ENCODE data around the gene ARHGAP21. TPM values are rescaled to one million over a fixed set of nuclear protein-coding genes. Genes with fewer than 3 reads are reported as not detected.

The ARHGAP21 gene
- total RNA-seq, 4 donors from 2014 or later = 35.1 to 60.5 (median 54.1) TPM

GRCh38 chr10:24724381-24725228, 918 bp upstream of the ARHGAP21 start:
- peak overlapping the region; percentile 93 to 98 (median 94) for H3K27ac ChIP-seq
- peak overlapping the region; percentile 81 to 98 (median 84) for H3K4me3 ChIP-seq
- ATAC-seq (peak; percentile 85 to 87), DNase-seq (peak; percentile 98)
- H3K9me3 ChIP-seq = no peaks in the 10 kb centered on the region
- intact Hi-C loops (cut with DNase I; ENCODE audit: low total_unique reads) = loop anchor here (1.0 to 2.0 kb wide), 5 partner anchors 81 to 292 kb away; partner anchors contain the start of genes ENKUR, PRTFDC1 and THNSL1
- peaks cover 25 to 30% of the 10 kb centered on the region in 2 donors for H3K4me1 ChIP-seq
- TF ChIP-seq CTCF (IDR thresholded peaks at IDR 0.05 in 4 of 5, conservative IDR thresholded peaks at IDR 0.05 in 1 of 5) (no peak), POLR2A (IDR thresholded peaks at IDR 0.05) (peak; percentile 90 to 97)
- in situ Hi-C loops (cut with MboI; ENCODE audit: low sequenced_read_pairs in 4 of 4) = loop anchor here in 2 of 4 donors (25.0 kb wide), 1 partner anchor 263 kb away; no protein-coding TSS in a partner anchor
- H3K27me3 ChIP-seq = no peaks in the 10 kb centered on the region
- H3K36me3 ChIP-seq = no peaks in the 10 kb centered on the region

- TF ChIP-seq POLR2A (IDR thresholded peaks at IDR 0.05) (no peak), CTCF (IDR thresholded peaks at IDR 0.05 in 4 of 5, conservative IDR thresholded peaks at IDR 0.05 in 1 of 5) (no peak)
- peak; percentile 35 to 38 for ATAC-seq
- Histone ChIP-seq H3K9me3 (no peaks in the 10 kb centered on the region), H3K4me3 (peak overlapping the region; percentile 69 to 89 (median 86)), H3K27ac (peak overlapping the region; percentile 93 to 98 (median 97)), H3K4me1 (peaks cover 37 to 42% of the 10 kb centered on the region in 2 donors), H3K27me3 (no peaks in the 10 kb centered on the region), H3K36me3 (no peaks in the 10 kb centered on the region)
- in situ Hi-C loops (cut with MboI; ENCODE audit: low sequenced_read_pairs in 4 of 4) (no loop called here), intact Hi-C loops (cut with DNase I; ENCODE audit: low total_unique reads) (no loop called here)
- peak in 1 of 2 donors; percentile 22 for DNase-seq
Measured at GRCh38 chr10:24723386-24723787, 300 bp downstream of the ARHGAP21 start.

GRCh38 chr10:24722676-24723385, 856 bp downstream of the ARHGAP21 start:
- DNase-seq (peak; percentile 22 to 44), ATAC-seq (peak; percentile 53 to 54)
- Histone ChIP-seq H3K9me3 (no peaks in the 10 kb centered on the region), H3K27ac (peak overlapping the region; percentile 93 to 98 (median 97)), H3K4me1 (peaks cover 41 to 47% of the 10 kb centered on the region in 2 donors), H3K4me3 (peak overlapping the region; percentile 69 to 89 (median 86)), H3K36me3 (no peaks in the 10 kb centered on the region), H3K27me3 (no peaks in the 10 kb centered on the region)
- in situ Hi-C loops (cut with MboI; ENCODE audit: low sequenced_read_pairs in 4 of 4) = no loop called here
- TF ChIP-seq CTCF (IDR thresholded peaks at IDR 0.05 in 4 of 5, conservative IDR thresholded peaks at IDR 0.05 in 1 of 5) = no peak
- peak; percentile 34 to 62 for TF ChIP-seq POLR2A (IDR thresholded peaks at IDR 0.05)
- intact Hi-C loops (cut with DNase I; ENCODE audit: low total_unique reads) = no loop called here

- ATAC-seq (no peak), DNase-seq (no peak)
- intact Hi-C loops (cut with DNase I; ENCODE audit: low total_unique reads) (no loop called here), in situ Hi-C loops (cut with MboI; ENCODE audit: low sequenced_read_pairs in 4 of 4) (no loop called here)
- H3K9me3 ChIP-seq = no peaks in the 10 kb centered on the region
- H3K36me3 ChIP-seq = no peaks in the 10 kb centered on the region
- peak overlapping the region; percentile 69 to 89 (median 86) for H3K4me3 ChIP-seq
- peak overlapping the region; percentile 93 to 98 (median 97) for H3K27ac ChIP-seq
- peaks cover 48 to 51% of the 10 kb centered on the region in 2 donors for H3K4me1 ChIP-seq
- TF ChIP-seq POLR2A (IDR thresholded peaks at IDR 0.05) (no peak), CTCF (IDR thresholded peaks at IDR 0.05 in 4 of 5, conservative IDR thresholded peaks at IDR 0.05 in 1 of 5) (no peak)
- H3K27me3 ChIP-seq = no peaks in the 10 kb centered on the region
Measured at GRCh38 chr10:24722131-24722675, 1.5 kb downstream of the ARHGAP21 start.
